GM18520 (cell line): ENCODE measurements around the gene ZFYVE28.
"Not testable (repeated sequence)": the region's sequence is repeated elsewhere in the genome, so short reads cannot be mapped to it uniquely, and the experiment has no call there.

Source experiments
- ATAC-seq: cut with Tn5 transposase; IDR thresholded peaks from one replicate; pipeline ENCODE4 v1.9.1; 2021; ENCODE audit not compliant: unreplicated experiment

Gene ZFYVE28

DNA sequence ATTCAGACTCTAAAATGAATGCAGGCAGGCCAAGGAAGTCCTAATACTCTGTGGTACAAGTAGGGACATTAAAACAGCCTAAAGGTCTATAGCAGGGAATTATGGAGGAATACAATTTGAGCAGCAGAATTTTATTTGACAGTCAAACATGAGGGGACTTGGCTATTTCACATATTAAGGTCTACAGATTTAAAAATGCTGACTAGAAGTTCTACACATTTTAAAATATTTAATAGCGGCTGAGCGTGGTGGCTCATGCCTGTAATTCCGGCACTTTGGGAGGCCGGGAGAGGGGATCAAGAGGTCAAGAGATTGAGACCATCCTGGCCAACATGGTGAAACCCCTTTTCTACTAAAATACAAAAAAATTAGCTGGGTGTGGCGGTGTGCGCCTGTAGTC, 187.4 kb downstream of the ZFYVE28 start:
- ATAC-seq = no peak

- ATAC-seq = no peak
Observed at GRCh38 chr4:2226261-2226660, 192.2 kb downstream of the ZFYVE28 start.

- ATAC-seq = no peak
Observed at GRCh38 chr4:2222838-2223237, 195.6 kb downstream of the ZFYVE28 start.

- ATAC-seq = not testable (repeated sequence)
Observed at GRCh38 chr4:2221378-2221777, 197.1 kb downstream of the ZFYVE28 start.

DNA sequence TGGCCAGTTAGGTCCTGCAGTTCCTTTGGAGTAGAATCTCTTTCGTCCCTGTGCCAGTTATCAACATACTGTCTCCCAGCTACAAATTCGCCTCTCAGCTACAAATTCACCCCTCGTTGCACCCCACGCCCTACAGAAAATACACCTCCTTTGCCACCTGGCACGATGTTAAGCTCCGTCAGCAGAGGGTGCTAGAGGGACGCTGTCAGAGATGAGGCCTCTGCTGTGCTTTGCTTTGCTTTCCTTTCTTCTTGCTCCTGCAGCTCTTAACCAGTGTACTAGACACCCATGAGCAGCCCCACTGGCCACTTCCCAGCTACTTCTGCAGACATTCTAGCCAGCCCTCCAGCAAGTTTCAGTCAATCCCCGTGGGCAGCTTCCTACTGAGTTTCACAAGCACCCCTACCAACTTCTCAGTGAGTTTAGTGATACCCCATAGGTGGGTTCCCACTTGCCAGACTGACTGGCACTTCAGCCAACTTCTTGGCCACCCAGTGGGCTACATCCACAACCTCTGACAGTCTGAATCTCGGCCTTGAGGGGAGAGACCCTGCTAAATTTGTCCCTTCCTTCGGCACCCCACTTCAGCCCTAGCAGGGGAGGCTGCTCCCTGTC, 198.3 kb downstream of the ZFYVE28 start:
- ATAC-seq = no peak
